Right atrium auricular region (tissue), 2 donors: ENCODE measurements around the gene ATP2C1. TPM values are rescaled to one million over a fixed set of nuclear protein-coding genes. Genes with fewer than 3 reads are reported as not detected.
A peak's percentile ranks its signal among the peaks of the same experiment; 100 is the strongest.

Experiments
- DNase-seq: peaks from one replicate; pipeline ENCODE4 v3.0.0-alpha.2; 2019; ENCODE audit warnings: low spot score
- H3K27ac ChIP-seq, 2 donors: fragments of 200-600 bp; sonication (generic); 1 replicate in 1 of 2; 2 replicates in 1 of 2; pipeline ENCODE4 v1.5.1; 2016 to 2019
- H3K27me3 ChIP-seq, 2 donors: fragments of 200-600 bp; sonication (generic); one replicate each; pipeline versions ENCODE4 v1.5.1 to v1.6.0; 2017 to 2019
- H3K36me3 ChIP-seq: fragments of 200-600 bp; sonication (generic); one replicate; pipeline ENCODE4 v1.5.1; 2016
- H3K4me1 ChIP-seq, 2 donors: fragments of 200-600 bp; sonication (generic); one replicate each; pipeline versions ENCODE4 v1.5.1 to v1.6.0; 2017 to 2019
- H3K4me3 ChIP-seq, 2 donors: fragments of 200-600 bp; sonication (generic); 1 replicate in 1 of 2; 2 replicates in 1 of 2; pipeline ENCODE4 v1.5.1; 2017 to 2019; ENCODE audit warnings: mild to moderate bottlenecking in 1 of 2, moderate library complexity in 1 of 2
- H3K9me3 ChIP-seq, 2 donors: fragments of 200-600 bp; sonication (generic); one replicate each; pipeline ENCODE4 v1.5.1; 2019
- CTCF ChIP-seq, 2 donors: fragments of 200-600 bp; sonication (generic); IDR thresholded peaks; one replicate each; pipeline ENCODE4 v1.5.1; 2019; ENCODE audit warnings: antibody characterized with exemption in 2 of 2
- total RNA-seq, 2 donors: library from RNA; depleted of rRNA; stranded (reverse); fragments of >200 nt; gene quantifications; one replicate each; pipeline ENCODE4 v1.1.0, GENCODE V29; 2016

The ATP2C1 gene
- total RNA-seq, 2 donors from 2014 or later = 49.8 to 51.8 TPM

GRCh38 chr3:131053043-131053859, 159.4 kb downstream of the ATP2C1 start:
- no peaks in the 10 kb centered on the region for H3K9me3 ChIP-seq
- no peaks in the 10 kb centered on the region for H3K36me3 ChIP-seq
- DNase-seq = no peak
- no peaks in the 10 kb centered on the region for H3K27me3 ChIP-seq
- TF ChIP-seq CTCF (IDR thresholded peaks at IDR 0.05) = peak in 1 of 2 donors; percentile 69
- H3K4me3 ChIP-seq = no peak overlapping the region
- H3K27ac ChIP-seq = no peak overlapping the region
- no peaks in the 10 kb centered on the region for H3K4me1 ChIP-seq

Other genes with a start within 250 kb of the ATP2C1 start
- 10 to 100 TPM; 24.4 to 25.9 TPM for gene PIK3R4, start 147.3 kb upstream of the ATP2C1 start, total RNA-seq
- 1 to 10 TPM; 1.2 to 2.6 TPM for gene ASTE1, start 132.7 kb downstream of the ATP2C1 start, total RNA-seq
- 1 to 10 TPM; 2.0 to 2.2 TPM for gene NEK11, start 132.8 kb downstream of the ATP2C1 start, total RNA-seq